PFSK-1 (cell line): ENCODE results near the gene MRPL4.

Experiments used
- FOXP2 ChIP-seq: optimal IDR thresholded peaks from 2 replicates; pipeline ENCODE3; 2011; ENCODE audit warnings: borderline replicate concordance, control low read depth, inconsistent platforms; ENCODE audit not compliant: insufficient read depth; ENCODE audit errors: extremely low read length, extremely low read depth
- POLR2AphosphoS5 ChIP-seq: IDR thresholded peaks from 2 replicates; pipeline ENCODE4 v1.6.1; 2012; ENCODE audit warnings: low read depth, mild to moderate bottlenecking, control low read depth, low read length, moderate library complexity
- REST ChIP-seq, 2 experiments: IDR thresholded peaks; 2 replicates each; pipeline versions ENCODE4 v1.6.1 to v1.8.0; 2011 to 2012; ENCODE audit warnings: low read depth in 2 of 2, low read length in 2 of 2, control low read depth in 1 of 2, inconsistent platforms in 1 of 2, mild to moderate bottlenecking in 1 of 2, moderate library complexity in 1 of 2; ENCODE audit not compliant: insufficient read depth in 1 of 2
- SIN3A ChIP-seq: IDR thresholded peaks from 2 replicates; pipeline ENCODE4 v1.6.1; 2012; ENCODE audit warnings: mild to moderate bottlenecking, low read length, moderate library complexity, borderline replicate concordance; ENCODE audit not compliant: insufficient read depth
- TAF1 ChIP-seq: IDR thresholded peaks from 2 replicates; pipeline ENCODE4 v1.6.1; 2012; ENCODE audit warnings: low read length, control low read depth, borderline replicate concordance; ENCODE audit not compliant: insufficient read depth

- TF ChIP-seq POLR2AphosphoS5 (no peak), TAF1 (no peak), SIN3A (no peak), FOXP2 (no peak), REST (IDR thresholded peaks at IDR 0.05; ENCODE audit: insufficient read depth in 1 of 2, low read depth in 2 of 2, low read length in 2 of 2) (no peak)
These were observed 22.6 kb downstream of the MRPL4 start for GRCh38 chr19:10274589-10274988.
